Smooth muscle cell of the brain vasculature (primary cell): Measurements from ENCODE around the gene AMMECR1L.
"Not testable (repeated sequence)": the region's sequence is repeated elsewhere in the genome, so short reads cannot be mapped to it uniquely, and the experiment has no call there.

Experiments used
- DNase-seq: peaks from one replicate; pipeline ENCODE4 v3.0.0-alpha.2; 2012; ENCODE audit warnings: low read depth, low spot score

AMMECR1L gene

GRCh38 chr2:127887082-127887775 lies 1.5 kb upstream of the AMMECR1L start:
- no peak for DNase-seq

DNA sequence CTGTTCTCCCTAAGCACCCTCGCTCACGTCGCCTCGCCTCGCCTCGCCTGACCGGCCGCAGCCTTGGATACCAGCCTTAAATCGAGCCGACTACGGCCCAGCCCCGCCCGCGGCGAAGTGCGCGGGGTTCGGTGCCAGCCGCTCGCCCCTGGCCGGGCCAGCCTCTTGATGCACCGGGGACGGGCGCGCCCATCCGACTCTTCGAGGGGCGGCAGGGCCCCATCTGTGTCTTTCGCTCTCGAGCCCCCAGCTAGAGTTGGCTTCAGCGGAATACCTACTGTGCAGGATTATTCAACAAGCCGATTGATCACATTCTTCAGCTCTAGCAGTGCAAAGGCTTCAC lies 808 bp upstream of the AMMECR1L start:
- not testable (repeated sequence) for DNase-seq

DNA sequence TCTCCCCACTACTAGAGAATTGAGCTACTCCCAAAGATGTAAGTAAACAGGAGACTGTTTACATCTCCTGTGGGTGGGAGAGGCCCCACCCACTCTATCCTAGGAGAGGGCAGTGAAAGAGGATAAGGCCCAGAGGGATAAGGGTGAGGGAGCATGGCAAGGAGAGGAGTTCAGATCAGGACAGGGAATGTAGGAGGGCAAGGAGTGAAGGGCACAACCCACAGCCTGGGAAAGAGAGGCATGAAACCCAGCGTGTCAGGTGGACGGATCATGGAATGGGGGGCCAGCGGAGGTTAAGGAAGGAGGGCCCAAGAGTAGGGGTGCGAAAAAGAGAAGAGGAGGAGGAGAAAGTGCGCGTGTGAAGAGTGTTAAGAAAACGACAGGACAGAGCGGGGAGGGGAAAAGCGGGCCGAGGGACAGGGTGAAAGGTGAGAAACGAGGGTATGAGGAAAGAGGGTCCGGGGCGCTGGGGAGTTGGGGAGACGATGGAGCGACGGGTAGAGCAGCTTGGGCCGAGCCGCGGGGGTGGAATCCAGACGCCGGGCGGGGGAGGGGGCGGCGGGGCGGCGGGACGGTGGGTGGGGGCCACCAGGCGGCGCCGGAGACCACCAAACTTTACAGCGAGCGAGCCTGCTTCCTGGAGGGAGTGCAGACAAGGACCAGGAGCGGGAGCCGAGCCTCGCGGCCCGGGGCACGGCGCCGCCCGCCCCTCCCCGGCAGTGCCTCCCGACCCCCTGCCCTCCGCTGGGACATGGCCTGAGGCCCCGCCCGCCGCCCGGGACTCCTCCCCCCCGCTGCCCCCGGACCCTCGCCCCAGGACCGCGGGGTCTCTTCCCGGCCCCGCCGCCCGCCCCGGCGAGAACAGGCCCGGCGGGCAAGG lies 655 bp downstream of the AMMECR1L start:
- not testable (repeated sequence) for DNase-seq

DNA sequence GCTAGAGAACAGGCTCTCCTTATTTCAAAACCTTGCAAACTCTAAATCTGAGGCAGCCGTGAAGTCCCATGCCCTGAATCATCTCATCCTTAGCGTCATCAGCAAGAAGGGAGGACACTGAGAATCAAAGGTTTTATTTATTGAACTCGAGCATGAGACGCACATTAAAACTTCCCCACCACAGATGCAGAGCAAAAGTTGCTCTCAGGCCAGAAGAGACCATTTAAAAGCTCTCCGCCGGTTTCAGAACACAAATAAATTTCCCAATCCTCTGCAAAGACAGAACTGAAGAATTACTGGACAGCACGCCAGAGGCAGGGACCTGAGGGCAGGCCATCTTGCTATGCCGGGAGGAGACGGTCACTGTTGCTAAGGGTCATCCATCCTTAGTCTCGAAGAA lies 1.3 kb downstream of the AMMECR1L start:
- no peak for DNase-seq

DNA sequence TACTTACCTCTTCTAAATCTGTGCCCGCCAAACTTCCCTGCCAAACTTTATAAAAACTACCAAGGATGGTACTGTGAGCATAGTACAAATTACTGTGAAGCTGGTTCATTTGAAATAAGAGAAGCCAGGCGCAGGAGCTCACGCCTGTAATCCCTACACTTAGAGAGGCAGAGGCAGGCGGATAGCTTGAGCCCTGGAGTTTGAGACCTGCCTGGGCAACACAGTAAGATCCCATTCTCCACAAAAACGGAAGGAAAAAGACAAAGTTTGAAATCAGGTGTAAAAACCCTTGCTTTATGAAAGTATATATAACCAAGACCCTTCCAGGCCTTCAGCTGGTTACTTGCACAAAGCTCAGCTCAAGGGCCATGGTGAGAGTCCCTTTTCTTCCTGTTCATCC lies 5.9 kb downstream of the AMMECR1L start:
- no peak for DNase-seq

GRCh38 chr2:127877626-127878025 lies 8.1 kb downstream of the AMMECR1L start:
- no peak for DNase-seq

- no peak for DNase-seq
Measured at GRCh38 chr2:127877136-127877535, 8.6 kb downstream of the AMMECR1L start.

DNA sequence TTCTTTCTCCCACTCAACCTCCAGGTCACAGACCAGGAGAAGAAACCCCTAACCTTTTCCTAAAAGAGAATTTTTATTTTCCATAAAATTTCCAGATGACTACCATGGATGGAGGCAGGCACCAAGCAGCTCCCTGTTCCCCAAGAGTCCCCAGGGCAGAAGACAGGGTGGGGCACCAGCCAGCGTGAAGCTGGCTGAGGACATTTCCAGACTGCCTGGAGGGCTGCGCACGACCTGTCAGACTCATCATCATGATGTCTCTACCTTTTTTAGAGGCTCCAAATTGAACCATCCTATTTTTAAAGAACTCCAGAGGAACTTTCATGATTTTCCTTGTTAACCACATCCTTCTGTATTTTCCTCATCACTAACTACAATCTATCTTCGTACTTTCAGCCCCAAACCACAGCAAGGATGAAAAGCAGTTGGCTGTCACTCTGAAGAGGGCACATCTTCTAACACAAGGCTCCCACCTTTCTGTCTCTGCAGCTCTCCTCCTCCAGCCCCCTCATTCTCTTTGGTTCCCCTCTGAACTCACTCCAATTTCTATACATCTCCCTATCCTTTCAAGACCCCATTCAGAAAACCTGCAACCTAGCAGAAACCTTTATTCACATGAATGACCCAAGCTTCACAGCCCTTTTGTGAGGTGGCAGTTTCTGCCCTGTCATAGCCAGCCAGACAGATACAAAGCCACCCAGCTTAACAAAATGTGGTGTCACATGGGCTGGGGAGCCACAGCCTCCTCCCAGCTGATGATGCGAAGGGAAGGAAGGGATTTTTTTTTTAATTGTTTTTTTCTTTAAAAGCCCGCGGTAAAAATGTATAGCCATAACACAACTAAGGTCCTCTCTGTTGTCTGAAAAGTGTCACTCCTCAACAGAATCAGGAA lies 11.1 kb downstream of the AMMECR1L start:
- DNase-seq, result no peak

- no peak for DNase-seq
Measured at GRCh38 chr2:127873707-127874303, 12.0 kb downstream of the AMMECR1L start.

DNA sequence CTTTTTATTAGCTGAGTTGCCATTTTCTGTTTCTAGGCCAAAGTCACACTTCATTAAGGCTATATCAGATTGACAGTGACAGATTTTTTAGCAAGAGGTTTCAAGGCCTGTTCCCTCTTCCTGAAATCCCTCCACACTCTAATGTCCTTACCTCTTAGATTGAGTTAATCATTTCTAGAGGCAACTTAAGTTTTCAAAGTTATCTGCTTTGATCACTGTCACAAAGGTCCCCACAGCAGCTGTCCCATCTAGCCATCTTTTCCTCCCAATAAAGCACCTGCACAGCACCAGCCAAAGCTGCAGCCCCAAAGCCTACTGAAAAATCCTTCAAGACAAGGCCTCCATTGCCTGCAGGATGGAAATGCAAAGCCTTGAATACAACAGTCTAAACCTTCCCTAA lies 13.4 kb downstream of the AMMECR1L start:
- DNase-seq, result no peak

DNA sequence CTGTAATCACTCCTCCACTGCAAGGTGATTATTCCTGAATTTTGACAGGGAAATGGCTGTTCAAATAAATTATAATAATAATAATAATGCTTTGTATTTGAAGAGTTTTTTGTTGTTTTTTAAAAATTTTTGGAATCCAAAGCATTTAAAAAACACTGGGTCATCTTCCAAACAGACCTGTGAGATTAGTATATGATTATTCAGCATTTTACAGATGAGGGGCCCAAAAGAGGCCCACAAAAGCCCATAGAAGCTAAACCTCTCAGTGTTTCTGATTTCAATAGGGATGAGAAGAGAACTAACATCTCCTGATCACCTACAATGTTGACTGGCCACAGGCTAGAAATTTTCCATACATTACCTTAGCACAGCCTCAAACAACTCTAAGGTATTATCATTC lies 19.8 kb downstream of the AMMECR1L start:
- DNase-seq, result no peak

GRCh38 chr2:127864877-127865276 lies 20.9 kb downstream of the AMMECR1L start:
- no peak for DNase-seq

DNA sequence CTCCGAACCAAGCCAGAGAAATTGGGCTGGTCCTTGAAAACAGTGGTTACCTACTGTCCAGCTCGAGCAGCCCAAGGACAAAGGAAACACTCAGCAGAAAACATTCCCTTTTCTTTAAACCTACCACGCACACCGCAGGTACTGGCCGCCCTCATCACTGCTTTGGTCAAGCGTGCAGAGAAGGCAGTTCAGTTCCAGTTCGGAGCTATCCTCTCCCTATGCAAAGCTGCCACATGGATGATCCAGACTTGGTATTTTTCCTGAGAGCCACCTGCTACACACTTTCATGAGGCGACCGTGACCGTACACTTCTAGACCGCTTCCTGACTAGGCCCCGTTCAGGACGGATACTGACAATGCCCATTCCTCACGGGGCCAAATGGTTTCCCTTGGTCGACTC lies 23.5 kb downstream of the AMMECR1L start:
- DNase-seq, result no peak

DNA sequence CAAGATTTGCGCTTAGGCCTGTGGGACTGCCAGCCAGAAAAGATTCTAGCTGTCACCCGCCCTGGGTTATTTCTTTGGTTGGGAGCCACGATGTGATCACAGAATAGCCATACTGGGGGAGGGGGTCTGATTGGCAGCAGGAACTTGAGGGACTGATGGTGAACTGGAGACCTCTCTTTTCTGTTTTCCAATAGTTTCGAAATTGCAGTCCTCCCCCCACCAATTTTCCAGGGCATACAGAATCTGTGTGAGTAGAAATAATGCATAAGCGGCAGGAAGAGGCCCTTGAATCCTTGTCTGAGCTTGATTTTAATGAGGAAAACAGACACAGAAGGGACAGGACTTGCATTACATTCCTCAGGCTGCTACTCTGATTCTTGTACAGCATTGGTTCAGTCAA lies 25.6 kb downstream of the AMMECR1L start:
- no peak for DNase-seq

DNA sequence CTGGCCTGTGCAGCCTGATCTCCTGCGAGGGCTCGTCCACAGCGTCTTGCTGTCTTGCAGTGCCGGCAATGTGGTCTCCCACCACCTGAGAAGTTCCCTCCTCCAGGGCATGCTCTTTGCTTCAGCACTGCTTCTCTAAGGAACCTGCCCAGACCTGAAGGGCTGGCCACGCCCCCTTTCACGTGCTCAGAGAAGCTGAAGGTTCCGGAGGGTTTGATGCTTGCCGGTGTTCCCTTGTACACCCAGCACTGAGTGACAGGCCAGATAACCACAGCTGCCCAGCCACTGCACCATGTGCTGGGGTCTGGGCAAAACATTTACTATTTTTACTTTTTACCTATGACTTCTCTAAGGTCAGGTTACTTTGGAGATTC lies 26.1 kb downstream of the AMMECR1L start:
- DNase-seq, result no peak

DNA sequence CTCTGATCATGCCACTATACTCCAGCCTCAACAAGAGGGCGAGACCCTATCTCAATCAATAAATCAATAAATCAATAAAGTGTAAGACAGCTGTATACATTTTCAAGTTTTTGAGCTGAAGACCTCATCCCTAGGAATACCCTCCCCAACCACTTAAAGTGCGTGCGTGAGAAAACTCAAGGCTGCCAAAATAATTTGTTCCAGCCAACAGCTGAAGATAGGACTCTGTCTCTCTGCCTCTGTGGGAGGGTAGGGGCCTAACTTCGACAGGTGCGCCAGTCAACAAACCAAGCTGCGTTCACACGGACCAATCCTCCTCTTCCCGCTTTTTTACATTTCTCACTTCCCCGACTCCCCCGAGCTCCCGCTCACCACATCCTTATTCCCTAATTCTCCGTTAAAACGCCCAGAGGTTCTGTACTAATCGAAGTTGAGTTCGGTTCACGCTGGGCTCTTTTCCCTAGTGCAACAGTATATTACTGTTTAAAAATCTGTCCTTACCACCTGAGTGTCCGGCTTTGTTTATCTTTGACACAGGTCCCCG lies 28.4 kb downstream of the AMMECR1L start:
- DNase-seq, result no peak

GRCh38 chr2:127853671-127854070 lies 32.1 kb downstream of the AMMECR1L start:
- DNase-seq, result no peak

DNA sequence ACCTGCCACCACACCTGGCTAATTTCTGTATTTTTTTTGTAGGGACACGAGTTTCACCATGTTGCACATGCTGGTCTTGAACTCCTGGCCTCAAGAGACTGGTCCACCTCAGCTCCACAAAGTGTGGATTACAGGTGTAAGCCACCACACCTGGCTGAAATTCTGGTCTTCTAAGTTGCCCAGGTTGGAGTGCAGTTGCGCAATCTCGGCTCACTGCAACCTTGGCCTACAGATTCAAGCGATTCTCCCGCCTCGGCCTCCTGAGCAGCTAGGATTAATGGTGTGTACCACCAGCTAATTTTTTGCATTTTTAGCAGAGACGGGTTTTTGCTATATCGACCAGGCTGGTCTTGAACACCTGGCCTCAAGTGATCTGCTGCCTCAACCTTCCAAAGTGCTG lies 33.4 kb downstream of the AMMECR1L start:
- DNase-seq, result no peak

DNA sequence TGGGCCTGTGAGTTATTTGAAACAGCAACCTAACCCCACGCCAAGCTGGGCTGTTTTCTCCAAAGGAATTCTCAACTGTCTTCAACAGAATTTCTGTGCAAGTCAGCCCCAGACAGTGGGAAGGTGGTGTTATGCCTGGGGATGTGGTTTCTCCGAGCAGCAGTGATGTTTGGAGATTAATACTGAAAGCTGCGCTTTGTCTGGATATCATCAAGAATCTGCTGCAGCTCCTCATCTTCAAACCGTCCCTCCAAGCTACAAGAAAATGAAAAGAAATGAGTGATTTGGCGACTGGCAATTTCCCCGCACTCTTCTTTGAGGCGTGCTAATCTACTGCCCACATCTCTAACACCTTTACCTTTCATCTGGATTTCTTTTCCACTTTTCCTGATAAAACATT lies 37.8 kb downstream of the AMMECR1L start:
- no peak for DNase-seq

DNA sequence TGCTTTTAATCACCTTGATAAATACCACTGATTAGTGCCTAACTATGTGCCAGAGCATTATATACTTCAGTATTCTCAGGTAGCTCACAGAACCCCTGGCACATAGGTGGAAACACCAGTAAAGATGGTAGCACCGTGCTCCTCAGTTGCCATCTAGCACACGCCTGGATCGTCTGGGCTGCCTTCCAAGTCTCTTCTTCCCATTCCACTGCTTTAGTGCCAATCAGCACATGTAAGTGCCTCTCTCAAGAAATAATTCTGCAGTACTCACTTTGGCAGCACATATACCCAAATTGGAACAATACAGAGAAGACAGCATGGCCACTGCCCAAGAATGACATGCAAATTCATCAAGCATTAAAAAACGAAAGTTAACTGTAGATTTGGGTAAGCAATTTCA lies 40.8 kb downstream of the AMMECR1L start:
- DNase-seq, result no peak

DNA sequence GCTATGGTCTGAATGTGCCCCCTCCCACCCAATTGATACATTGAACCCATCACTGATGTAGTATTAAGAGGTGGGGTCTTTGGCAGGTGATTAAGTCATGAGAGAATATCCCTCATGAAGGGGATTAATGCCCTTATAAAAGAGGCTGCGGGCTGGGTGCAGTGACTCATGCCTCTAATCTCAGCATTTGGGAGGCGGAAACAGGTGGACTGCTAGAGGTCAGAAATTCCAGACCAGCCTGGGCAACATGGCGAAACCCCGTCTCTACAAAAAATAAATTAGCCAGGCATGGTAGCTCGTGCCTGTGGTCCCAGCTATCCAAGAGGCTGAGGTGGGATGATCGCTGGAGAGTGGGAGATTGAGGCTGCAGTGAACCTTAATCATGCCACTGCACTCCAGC lies 42.1 kb downstream of the AMMECR1L start:
- no peak for DNase-seq
